NCI-H1092 treated with DMSO at 0.1 percent for 48 hours (cell line): ENCODE data around the gene FAF2.

ENCODE experiments used
- DNase-seq: peaks from one replicate; lab custom pipeline; 2025; lab: John Stamatoyannopoulos, UW

Gene FAF2

GRCh38 chr5:176531902-176532493 lies 83.8 kb downstream of the FAF2 start:
- DNase-seq, result no peak

DNA sequence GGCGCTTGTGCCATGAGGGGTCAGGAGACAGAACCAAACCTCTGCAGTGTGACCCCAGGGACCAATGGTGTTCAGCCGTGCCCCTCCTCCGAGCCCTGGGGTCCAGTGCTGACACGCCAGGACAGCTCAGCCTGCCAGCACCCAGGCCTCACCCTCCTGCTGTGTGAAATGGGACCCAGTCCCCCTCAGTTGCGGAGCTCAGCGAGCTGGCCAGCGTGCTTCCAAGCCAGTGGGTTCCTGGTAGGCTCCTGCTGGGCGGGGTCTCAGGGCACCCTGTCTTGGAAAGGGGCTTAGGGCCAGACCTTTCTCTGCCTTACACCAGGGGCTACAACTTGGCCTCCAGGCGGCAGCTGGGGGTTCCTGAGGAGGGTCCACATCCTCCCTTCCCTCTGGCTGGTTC lies 84.6 kb downstream of the FAF2 start:
- DNase-seq, result no peak

GRCh38 chr5:176533390-176533789 lies 85.2 kb downstream of the FAF2 start:
- no peak for DNase-seq

DNA sequence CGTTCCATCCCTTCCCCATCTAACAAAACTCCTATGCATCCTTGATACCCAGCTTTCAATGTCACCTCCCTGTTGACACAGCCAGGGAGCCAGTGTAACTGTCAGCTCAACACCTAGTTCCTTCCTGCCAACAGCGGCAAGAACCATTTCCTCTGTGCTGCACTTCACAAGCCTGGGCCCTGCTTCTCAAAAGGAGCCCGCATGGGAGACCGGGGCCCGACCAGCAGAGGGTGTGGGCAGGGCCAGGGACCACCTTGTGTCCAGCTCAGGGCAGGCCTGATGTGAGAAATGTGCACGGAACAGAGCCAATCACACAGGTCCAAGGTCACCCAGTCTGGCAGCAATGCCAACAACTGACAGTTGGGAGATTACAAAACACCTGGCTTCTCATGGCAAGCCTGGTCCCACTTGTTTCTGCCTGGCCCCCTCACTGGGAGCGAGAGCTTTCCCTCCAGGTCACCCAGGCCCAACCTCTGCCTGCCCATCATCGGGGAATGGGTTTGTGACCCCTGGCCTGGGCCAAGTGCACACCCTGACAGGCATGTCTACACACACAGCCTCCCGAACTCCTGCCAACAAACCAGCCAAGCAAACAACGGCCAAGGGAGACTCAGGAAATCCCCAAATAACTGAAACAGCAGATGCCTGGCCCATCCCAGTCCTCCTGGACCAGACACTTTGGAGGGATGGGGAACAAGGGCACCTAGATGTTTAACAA lies 85.9 kb downstream of the FAF2 start:
- no peak for DNase-seq

DNA sequence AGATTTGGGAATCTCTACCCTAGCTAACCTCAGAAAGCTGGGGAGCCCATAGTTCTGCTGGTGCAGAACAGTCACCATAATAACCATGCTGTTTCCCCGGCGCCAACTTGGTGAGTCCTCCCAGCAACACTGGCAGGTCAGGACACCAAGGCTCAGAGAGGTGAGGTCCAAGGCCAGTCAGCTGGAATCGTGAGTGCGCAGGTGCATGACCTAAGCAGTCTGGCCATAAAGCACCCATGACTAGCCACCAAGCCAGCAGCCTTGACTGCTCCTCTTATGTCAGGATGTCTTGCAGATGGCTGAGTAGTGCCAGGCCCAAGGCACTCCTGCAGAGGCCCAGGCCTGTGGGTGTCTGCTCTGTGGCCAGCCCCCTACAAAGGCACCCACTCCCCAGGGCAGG lies 86.5 kb downstream of the FAF2 start:
- DNase-seq, result no peak

- no peak for DNase-seq
These were observed 87.0 kb downstream of the FAF2 start for GRCh38 chr5:176535101-176535663.

- no peak for DNase-seq
These were observed 87.5 kb downstream of the FAF2 start for GRCh38 chr5:176535664-176536131.

- DNase-seq, result peak; percentile 61
These were observed 88.1 kb downstream of the FAF2 start for GRCh38 chr5:176536132-176536901.

DNA sequence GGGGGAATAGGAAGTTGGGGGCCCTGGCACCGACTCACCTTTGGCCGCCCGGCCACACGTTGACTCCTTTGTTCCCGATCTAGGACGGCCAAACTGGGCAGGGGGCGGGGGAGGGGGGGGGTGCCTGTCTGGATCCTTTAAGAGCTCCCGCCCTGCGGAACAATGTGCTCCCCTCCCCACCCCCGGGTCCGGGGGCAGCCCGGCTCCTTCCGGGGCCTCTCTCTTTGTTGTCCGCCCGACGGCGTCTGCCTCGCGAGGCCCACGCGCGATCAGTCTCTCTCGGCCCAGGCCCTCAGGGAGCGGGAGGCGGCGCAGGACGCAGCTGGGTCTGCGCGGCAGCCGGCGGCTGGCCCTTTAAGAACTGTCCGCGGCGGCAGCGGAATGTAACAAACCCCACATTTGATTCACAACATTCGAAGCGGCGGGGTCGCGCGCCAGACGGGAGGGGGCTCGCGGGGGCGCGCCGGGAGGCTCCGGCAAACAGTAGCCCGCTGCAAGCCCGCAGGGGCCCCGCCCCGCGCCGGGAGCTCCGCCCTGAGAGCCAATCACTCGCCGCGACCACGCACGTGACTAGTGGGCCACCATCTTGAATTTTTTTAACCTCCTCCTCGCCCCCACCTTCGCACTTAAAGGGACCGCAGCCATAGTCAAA lies 88.8 kb downstream of the FAF2 start, which contains the start of gene RNF44:
Gene RNF44, minus strand, starts transcription at position 501 of the 652 bp plus-strand sequence. CDS start 4,930 bp downstream, outside the sequence.
- DNase-seq, result peak; percentile 95

DNA sequence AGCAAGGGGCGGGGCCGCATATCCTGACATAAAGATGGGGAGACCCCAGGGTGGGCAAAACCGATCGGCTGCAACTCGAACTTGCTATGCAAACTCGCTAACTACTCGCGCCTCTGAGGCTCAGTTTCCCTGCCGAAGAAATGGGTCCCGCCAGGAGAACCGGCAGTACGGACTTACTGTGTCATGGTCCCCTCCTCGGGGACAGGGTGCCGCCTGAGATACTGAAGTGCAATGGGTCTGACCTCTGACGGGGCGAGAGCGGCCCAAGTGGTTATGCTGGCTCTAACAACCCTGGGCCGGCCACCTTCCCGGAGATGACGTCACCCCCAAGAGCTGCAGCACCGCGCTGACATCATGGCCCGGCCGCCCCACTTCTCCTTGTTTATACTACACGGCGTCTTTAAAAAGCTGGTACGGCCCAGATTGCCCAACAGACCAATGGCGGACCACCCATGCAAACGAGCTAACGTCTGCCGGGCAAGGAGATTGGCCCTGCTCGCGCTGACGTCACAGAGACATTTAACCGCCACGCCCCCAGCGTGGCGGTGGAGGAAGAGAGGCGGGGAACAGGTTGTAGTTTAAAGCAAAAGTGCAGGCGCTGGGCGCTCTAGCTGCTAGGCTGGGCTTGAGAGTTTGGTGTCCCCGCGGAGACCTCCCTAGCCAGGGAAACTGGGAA lies 89.5 kb downstream of the FAF2 start:
- peak; percentile 96 for DNase-seq

DNA sequence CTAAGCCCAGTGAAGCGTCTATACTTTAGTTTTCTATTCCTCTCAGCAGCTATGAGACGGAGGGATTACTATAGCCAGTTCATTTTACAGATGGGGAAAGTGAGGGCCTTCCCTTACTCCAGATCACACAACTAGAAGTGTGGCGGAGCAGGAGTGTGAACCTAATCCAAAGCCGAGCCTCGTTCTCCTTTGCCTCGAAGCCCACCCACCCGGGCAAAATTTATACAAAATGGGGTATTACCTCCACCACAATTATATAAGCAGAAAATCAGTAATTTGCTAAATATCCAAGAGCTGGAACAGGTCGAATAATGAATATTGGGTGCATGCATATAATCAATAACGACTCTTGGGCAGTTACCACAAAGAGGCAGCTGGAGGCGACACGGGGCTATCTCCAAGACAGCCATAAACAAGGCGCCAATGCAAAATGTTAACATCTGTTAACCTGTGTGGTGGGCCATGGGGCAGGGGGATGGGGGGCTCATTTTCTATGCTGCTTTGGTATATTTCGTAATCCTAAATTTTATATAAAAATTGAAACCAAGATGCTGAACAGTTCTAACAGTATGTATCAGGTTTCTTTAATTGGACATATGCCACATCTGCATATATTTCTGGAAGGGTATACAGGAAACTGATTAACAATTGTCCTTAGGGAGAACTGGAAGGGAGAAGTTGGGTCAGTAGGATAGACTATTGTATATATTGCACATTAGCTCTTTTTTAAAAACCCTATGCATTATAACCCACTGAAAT lies 90.2 kb downstream of the FAF2 start:
- DNase-seq, result no peak

DNA sequence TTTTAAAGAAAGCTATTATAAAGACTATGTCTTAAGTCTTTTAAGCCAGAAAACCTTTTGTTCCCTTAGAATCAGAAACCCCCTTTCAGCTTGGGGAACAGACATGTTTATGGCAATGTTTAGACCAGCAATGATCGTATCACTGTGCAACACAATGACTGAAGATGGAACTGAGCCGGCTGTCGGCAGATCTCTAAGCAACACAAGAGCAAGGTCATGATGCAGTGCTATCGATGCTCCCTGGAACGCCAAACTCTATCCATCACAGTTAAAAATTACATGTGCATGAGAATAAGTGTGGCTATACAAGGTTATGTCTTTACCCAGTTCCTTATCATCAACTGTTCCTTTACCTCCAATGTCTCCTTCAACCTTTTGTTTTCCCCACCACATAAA lies 90.8 kb downstream of the FAF2 start:
- DNase-seq, result no peak

DNA sequence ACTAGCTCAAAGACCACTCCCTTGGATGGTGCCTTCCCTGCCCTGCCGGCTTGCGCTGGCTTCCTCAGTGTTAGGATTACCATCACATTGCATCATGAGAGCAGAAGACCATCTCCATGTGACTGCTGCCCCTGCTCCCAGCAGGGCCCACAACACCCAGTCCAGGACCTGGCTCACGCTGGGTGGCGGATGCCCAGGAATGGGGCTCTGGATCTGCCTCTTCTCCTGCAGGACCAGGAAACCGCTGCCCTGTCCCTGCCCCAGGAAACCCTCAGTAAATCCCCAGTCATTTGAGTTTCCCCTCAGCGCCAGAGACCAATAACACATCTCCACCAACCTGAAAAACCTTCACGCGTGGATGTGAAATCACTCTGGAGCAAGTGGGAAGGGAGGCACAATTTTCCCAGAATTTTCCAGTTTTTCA lies 92.3 kb downstream of the FAF2 start:
- no peak for DNase-seq

- no peak for DNase-seq
These were observed 92.8 kb downstream of the FAF2 start for GRCh38 chr5:176540956-176541337.

DNA sequence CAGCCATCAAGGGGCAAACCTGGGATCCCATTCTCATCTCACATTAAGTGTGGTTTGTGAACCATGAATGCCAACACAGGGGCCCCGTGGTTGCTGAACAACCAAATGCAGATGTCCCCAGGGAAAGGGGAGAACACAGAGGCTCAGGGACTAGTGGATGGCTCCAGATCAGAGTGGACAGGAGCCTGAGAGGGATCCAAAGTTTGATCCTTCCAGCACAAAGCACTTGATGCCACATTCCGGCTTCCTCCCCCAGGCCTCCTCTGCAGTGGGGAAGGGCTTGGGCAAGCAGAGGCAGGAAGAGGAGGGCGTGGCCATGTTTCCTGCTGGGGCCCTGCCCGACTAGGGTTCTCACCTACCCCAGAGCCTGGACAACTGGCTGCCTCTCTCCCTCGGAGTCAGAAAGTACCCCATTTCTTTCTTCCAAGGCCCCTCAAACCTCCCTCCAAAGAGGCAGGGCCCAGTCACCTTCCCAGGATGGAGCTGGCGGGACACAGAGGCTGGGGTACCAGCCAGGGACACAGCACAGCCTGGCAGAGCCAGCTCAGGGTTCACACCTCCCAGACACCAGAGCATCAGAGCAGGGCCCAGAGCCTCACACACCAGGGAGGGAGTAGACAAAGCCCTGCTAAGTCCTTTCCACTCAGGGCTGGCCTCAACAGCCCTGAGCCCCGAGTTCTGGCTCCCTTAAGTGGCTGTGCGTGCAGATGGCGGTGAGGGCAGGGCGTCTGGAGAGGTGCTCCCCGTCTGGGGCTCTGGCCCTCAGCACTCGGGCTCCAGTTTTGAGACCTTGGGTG lies 93.4 kb downstream of the FAF2 start:
- no peak for DNase-seq

DNA sequence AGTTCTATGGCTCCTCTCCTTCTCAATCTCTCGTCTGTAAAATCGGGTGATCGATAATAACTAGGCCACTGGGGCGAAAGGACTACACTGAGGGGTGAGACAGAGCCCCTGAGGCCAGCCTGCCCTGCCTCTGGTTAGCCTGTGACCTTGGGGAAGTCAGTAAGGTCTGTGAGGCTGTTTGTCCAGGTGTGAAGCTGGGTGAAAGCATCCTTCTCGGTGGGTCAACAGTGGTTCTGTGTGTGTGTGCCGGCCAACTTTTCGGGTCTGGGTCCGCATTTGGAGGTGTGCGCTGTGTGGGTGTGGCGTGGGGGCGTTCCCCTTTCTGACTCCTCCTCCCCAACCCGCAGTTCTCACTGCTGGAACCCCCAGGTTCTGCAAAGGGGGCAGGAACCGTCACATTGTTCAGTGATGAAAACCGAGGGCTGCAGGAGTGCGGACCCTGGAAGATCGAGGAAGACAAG lies 94.0 kb downstream of the FAF2 start:
- DNase-seq, result no peak

GRCh38 chr5:176542596-176543427 lies 94.6 kb downstream of the FAF2 start:
- DNase-seq, result no peak

- DNase-seq, result peak; percentile 30
These were observed 95.4 kb downstream of the FAF2 start for GRCh38 chr5:176543428-176544182.
